ENCODE results near the gene MAP3K4. TPM values are rescaled to one million over a fixed set of nuclear protein-coding genes. Genes with fewer than 3 reads are reported as not detected.

The MAP3K4 gene
- polyA plus RNA-seq, 1 donor from 2014 or later, result 31.0 TPM

DNA sequence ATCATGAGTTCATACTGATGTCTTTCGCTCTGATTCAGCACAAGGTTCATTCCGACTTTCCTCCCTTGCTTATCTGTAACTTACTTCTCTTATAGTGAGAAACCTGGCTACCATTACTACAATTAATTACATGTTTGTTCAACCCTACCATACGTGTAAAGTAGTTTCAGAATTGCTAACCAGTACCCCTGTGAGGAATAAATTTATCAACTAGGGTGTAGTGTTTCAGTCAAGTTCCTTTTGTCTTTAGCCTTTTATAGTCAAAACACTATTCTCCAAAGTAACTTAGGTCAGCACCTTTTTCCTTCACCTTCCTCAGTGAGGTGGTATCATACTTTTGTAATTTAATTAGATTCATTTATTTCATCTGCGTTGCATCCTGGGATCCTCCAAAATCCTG is 64.9 kb downstream of the MAP3K4 start:
- Histone ChIP-seq H3K9ac (ENCODE audit: low read length) (no peak overlapping the region), H3K9me3 (ENCODE audit: low read length) (no peaks in the 10 kb centered on the region), H3K4me3 (ENCODE audit: low read length) (no peak overlapping the region), H4K20me1 (ENCODE audit: insufficient read depth) (no peaks in the 10 kb centered on the region), H3K4me2 (ENCODE audit: low read length) (no peak overlapping the region), H3K9me2 (ENCODE audit: insufficient read depth, low read length) (no peaks in the 10 kb centered on the region), H2AFZ (ENCODE audit: low read depth, low read length) (no peak overlapping the region), H3F3A (ENCODE audit: insufficient read depth, low read length, poor library complexity, severe bottlenecking) (no peaks in the 10 kb centered on the region), H3K27ac (ENCODE audit: low read length) (no peak overlapping the region), H3K79me2 (replicated peaks; ENCODE audit: insufficient read depth, low read length) (no peaks in the 10 kb centered on the region), H3K27me3 (ENCODE audit: insufficient read depth, low read depth, low read length) (no peaks in the 10 kb centered on the region), H3K36me3 (ENCODE audit: insufficient read depth, low read length) (no peaks in the 10 kb centered on the region)
- TF ChIP-seq, protein P1, sequence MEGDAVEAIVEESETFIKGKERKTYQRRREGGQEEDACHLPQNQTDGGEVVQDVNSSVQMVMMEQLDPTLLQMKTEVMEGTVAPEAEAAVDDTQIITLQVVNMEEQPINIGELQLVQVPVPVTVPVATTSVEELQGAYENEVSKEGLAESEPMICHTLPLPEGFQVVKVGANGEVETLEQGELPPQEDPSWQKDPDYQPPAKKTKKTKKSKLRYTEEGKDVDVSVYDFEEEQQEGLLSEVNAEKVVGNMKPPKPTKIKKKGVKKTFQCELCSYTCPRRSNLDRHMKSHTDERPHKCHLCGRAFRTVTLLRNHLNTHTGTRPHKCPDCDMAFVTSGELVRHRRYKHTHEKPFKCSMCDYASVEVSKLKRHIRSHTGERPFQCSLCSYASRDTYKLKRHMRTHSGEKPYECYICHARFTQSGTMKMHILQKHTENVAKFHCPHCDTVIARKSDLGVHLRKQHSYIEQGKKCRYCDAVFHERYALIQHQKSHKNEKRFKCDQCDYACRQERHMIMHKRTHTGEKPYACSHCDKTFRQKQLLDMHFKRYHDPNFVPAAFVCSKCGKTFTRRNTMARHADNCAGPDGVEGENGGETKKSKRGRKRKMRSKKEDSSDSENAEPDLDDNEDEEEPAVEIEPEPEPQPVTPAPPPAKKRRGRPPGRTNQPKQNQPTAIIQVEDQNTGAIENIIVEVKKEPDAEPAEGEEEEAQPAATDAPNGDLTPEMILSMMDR (IDR thresholded peaks at IDR 0.05; ENCODE audit: poor library complexity, severe bottlenecking), result no peak
- TF ChIP-seq EP300 (conservative IDR thresholded peaks at IDR 0.05; ENCODE audit: poor library complexity, severe bottlenecking) (no peak), POLR2AphosphoS5 (IDR thresholded peaks at IDR 0.05) (no peak), RAD21 (conservative IDR thresholded peaks at IDR 0.05) (no peak), REST (IDR thresholded peaks at IDR 0.05; ENCODE audit: borderline replicate concordance) (no peak), EZH2 (IDR thresholded peaks at IDR 0.05; ENCODE audit: borderline replicate concordance, insufficient read depth, low read length, poor library complexity, severe bottlenecking) (no peak), TAF1 (IDR thresholded peaks at IDR 0.05; ENCODE audit: low read depth) (no peak), SMC3 (conservative IDR thresholded peaks at IDR 0.05; ENCODE audit: poor library complexity) (no peak), MXI1 (conservative IDR thresholded peaks at IDR 0.05; ENCODE audit: poor library complexity, severe bottlenecking) (no peak)

- no peaks in the 10 kb centered on the region for H3K9me3 ChIP-seq (ENCODE audit: low read length)
- H3F3A ChIP-seq (ENCODE audit: insufficient read depth, low read length, poor library complexity, severe bottlenecking), result no peaks in the 10 kb centered on the region
- no peaks in the 10 kb centered on the region for H3K36me3 ChIP-seq (ENCODE audit: insufficient read depth, low read length)
- no peaks in the 10 kb centered on the region for H4K20me1 ChIP-seq (ENCODE audit: insufficient read depth)
- no peak overlapping the region for H3K4me3 ChIP-seq (ENCODE audit: low read length)
- H3K9me2 ChIP-seq (ENCODE audit: insufficient read depth, low read length), result no peaks in the 10 kb centered on the region
- no peak overlapping the region for H2AFZ ChIP-seq (ENCODE audit: low read depth, low read length)
- TF ChIP-seq REST (IDR thresholded peaks at IDR 0.05; ENCODE audit: borderline replicate concordance) (no peak), RAD21 (conservative IDR thresholded peaks at IDR 0.05) (no peak), MXI1 (conservative IDR thresholded peaks at IDR 0.05; ENCODE audit: poor library complexity, severe bottlenecking) (no peak), EZH2 (IDR thresholded peaks at IDR 0.05; ENCODE audit: borderline replicate concordance, insufficient read depth, low read length, poor library complexity, severe bottlenecking) (no peak), POLR2AphosphoS5 (IDR thresholded peaks at IDR 0.05) (no peak), SMC3 (conservative IDR thresholded peaks at IDR 0.05; ENCODE audit: poor library complexity) (no peak), EP300 (conservative IDR thresholded peaks at IDR 0.05; ENCODE audit: poor library complexity, severe bottlenecking) (no peak), TAF1 (IDR thresholded peaks at IDR 0.05; ENCODE audit: low read depth) (no peak)
- TF ChIP-seq, protein P1 (IDR thresholded peaks at IDR 0.05; ENCODE audit: poor library complexity, severe bottlenecking), result no peak
- no peak overlapping the region for H3K9ac ChIP-seq (ENCODE audit: low read length)
- H3K27ac ChIP-seq (ENCODE audit: low read length), result no peak overlapping the region
- no peak overlapping the region for H3K4me2 ChIP-seq (ENCODE audit: low read length)
- peaks cover 6% of the 10 kb centered on the region for H3K79me2 ChIP-seq (replicated peaks; ENCODE audit: insufficient read depth, low read length)
- H3K27me3 ChIP-seq (ENCODE audit: insufficient read depth, low read depth, low read length), result no peaks in the 10 kb centered on the region
Measured at GRCh38 chr6:161057103-161058091, 65.8 kb downstream of the MAP3K4 start.
